Measurements from ENCODE around the gene LOX. TPM values are rescaled to one million over a fixed set of nuclear protein-coding genes. Genes with fewer than 3 reads are reported as not detected.
"Not testable (repeated sequence)": the region's sequence is repeated elsewhere in the genome, so short reads cannot be mapped to it uniquely, and the experiment has no call there.

The LOX gene
- total RNA-seq, 1 experiment from 2014 or later, result 0.12 TPM

DNA sequence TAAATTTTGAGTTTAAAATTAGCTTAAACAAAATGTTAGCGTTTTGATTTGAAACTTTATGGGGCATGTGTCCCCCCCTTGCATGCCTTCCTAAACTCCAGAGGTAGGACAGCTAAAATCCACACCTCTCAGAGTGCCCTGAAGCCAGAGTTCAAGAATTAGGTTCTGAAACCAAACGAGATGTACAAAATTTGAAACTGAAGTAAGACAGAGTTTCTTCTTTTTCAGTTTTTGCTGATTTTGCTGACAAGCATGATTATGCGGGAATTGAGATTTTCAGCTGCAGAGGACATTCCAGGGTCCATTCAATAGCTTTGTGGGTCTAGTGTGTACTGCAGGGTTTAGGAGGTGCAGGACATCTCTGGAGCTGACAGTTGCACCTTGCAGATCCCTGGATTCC is 17.1 kb upstream of the LOX start:
- no peaks in the 10 kb centered on the region for H4K20me1 ChIP-seq (ENCODE audit: insufficient read depth)
- H3K27ac ChIP-seq (ENCODE audit: low read depth, low read length), result no peak overlapping the region
- H3K9ac ChIP-seq (ENCODE audit: low read length), result no peak overlapping the region
- no peaks in the 10 kb centered on the region for H3K36me3 ChIP-seq (ENCODE audit: control insufficient read depth in 1 of 2, insufficient read depth in 2 of 2, low read length in 2 of 2)
- H3K4me2 ChIP-seq (ENCODE audit: low read length), result no peak overlapping the region
- H3K4me1 ChIP-seq (ENCODE audit: control insufficient read depth in 1 of 2, insufficient read depth in 2 of 2, low read length in 2 of 2), result peaks cover 10 to 13% of the 10 kb centered on the region in 2 experiments; a peak in 3 of 4 replicates
- no peaks in the 10 kb centered on the region for H3K79me2 ChIP-seq (ENCODE audit: insufficient read depth, low read length)
- H2AFZ ChIP-seq (ENCODE audit: low read depth, low read length, poor library complexity, severe bottlenecking), result no peak overlapping the region
- intact Hi-C loops (cut with micrococcal nuclease), result no loop called here
- POLR2A ChIA-PET, result no interaction called here
- no TSS peak for BruUV-seq (replicated peaks)
- no peaks in the 10 kb centered on the region for H3K27me3 ChIP-seq (ENCODE audit: insufficient read depth, low read length)
- H3K9me3 ChIP-seq (ENCODE audit: control insufficient read depth in 1 of 2, insufficient read depth in 1 of 2, low read depth in 1 of 2, low read length in 2 of 2), result no peaks in the 10 kb centered on the region
- CTCF ChIA-PET, result interaction anchor here (1.0 kb wide), 1 partner anchor 61 kb away, joined by 3 read pairs; no protein-coding TSS in a partner anchor
- RAD21 ChIA-PET (ENCODE audit: low non-redundant PET in 1 of 2, low total read pairs in 2 of 2, uncharacterized antibody in 2 of 2, unreplicated experiment in 2 of 2), result no interaction called here
- TF ChIP-seq ZFX (IDR thresholded peaks at IDR 0.05), result no peak
- DNase-seq (ENCODE audit: low read depth, low spot score) (no peak), ATAC-seq (no peak)
- no peak overlapping the region for H3K4me3 ChIP-seq (replicated peaks in 1 of 2; ENCODE audit: low read depth in 1 of 2, low read length in 2 of 2)
- H3K9me2 ChIP-seq (ENCODE audit: insufficient read depth), result no peaks in the 10 kb centered on the region

DNA sequence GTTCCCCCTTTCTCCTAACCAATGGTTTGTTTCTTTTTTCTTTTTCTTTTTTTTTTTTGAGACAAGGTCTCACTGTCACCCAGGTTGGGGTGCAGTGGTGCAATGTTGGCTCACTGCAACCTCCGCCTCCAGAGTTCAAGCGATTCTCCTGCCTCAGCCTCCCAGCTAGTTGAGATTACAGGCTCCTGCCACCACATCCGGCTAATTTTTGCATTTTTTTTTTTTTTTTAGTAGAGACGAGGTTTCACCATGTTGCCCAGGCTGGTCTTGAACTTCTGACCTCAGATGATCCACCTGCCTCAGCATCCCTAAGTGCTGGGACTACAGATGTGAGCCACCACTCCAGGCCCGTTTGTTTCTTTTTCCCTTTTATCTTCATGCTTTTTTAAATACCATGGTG is 16.2 kb upstream of the LOX start:
- H3K79me2 ChIP-seq (ENCODE audit: insufficient read depth, low read length); intact Hi-C loops (cut with micrococcal nuclease); RAD21 ChIA-PET (ENCODE audit: low non-redundant PET in 1 of 2, low total read pairs in 2 of 2, uncharacterized antibody in 2 of 2, unreplicated experiment in 2 of 2); H3K4me3 ChIP-seq (replicated peaks in 1 of 2; ENCODE audit: low read depth in 1 of 2, low read length in 2 of 2); H2AFZ ChIP-seq (ENCODE audit: low read depth, low read length, poor library complexity, severe bottlenecking); POLR2A ChIA-PET; H3K27me3 ChIP-seq (ENCODE audit: insufficient read depth, low read length); H4K20me1 ChIP-seq (ENCODE audit: insufficient read depth); H3K9me2 ChIP-seq (ENCODE audit: insufficient read depth); H3K36me3 ChIP-seq (ENCODE audit: control insufficient read depth in 1 of 2, insufficient read depth in 2 of 2, low read length in 2 of 2); H3K9ac ChIP-seq (ENCODE audit: low read length); DNase-seq (ENCODE audit: low read depth, low spot score); H3K9me3 ChIP-seq (ENCODE audit: control insufficient read depth in 1 of 2, insufficient read depth in 1 of 2, low read depth in 1 of 2, low read length in 2 of 2); BruUV-seq (replicated peaks); H3K27ac ChIP-seq (ENCODE audit: low read depth, low read length); H3K4me2 ChIP-seq (ENCODE audit: low read length); ATAC-seq; H3K4me1 ChIP-seq (ENCODE audit: control insufficient read depth in 1 of 2, insufficient read depth in 2 of 2, low read length in 2 of 2): not testable (repeated sequence)
- CTCF ChIA-PET, result interaction anchor here (1.0 kb wide), 1 partner anchor 62 kb away, joined by 3 read pairs; no protein-coding TSS in a partner anchor
